Astrocyte of the cerebellum (primary cell): ENCODE results near the gene TTLL10.

Experiments
- DNase-seq: peaks from one replicate; pipeline ENCODE4 v3.0.0-alpha.2; 2011; ENCODE audit warnings: low read depth
- H3K4me3 ChIP-seq: 2 replicates; pipeline ENCODE4 v1.5.1; 2011; ENCODE audit warnings: mild to moderate bottlenecking, low read depth, low read length, moderate library complexity
- CTCF ChIP-seq: IDR thresholded peaks from 2 replicates; pipeline ENCODE4 v1.5.1; 2012; ENCODE audit warnings: low read length, low read depth, moderate library complexity, mild to moderate bottlenecking; ENCODE audit errors: missing control alignments
- in situ Hi-C: cut with HindIII; loops from 2 replicates; pipeline ENCODE4 v1.10.0; 2017; ENCODE audit warnings: low sequenced_read_pairs

TTLL10 gene

GRCh38 chr1:1166642-1167397, 6.9 kb upstream of the TTLL10 start:
- in situ Hi-C loops = no loop called here
- no peak for TF ChIP-seq CTCF
- no peak overlapping the region for H3K4me3 ChIP-seq
- DNase-seq = no peak

- in situ Hi-C loops = no loop called here
- TF ChIP-seq CTCF = no peak
- no peak overlapping the region for H3K4me3 ChIP-seq
- no peak for DNase-seq
These were observed 6.3 kb upstream of the TTLL10 start for GRCh38 chr1:1167398-1167821.

GRCh38 chr1:1167841-1168450, 5.7 kb upstream of the TTLL10 start:
- no peak overlapping the region for H3K4me3 ChIP-seq
- in situ Hi-C loops = no loop called here
- no peak for TF ChIP-seq CTCF
- DNase-seq = no peak

- no peak overlapping the region for H3K4me3 ChIP-seq
- no peak for TF ChIP-seq CTCF
- no peak for DNase-seq
- in situ Hi-C loops = no loop called here
These were observed 4.9 kb upstream of the TTLL10 start for GRCh38 chr1:1168451-1169411.

- in situ Hi-C loops = no loop called here
- TF ChIP-seq CTCF = no peak
- DNase-seq = no peak
- no peak overlapping the region for H3K4me3 ChIP-seq
These were observed 4.1 kb upstream of the TTLL10 start for GRCh38 chr1:1169429-1170214.
